Left ventricle myocardium inferior (tissue), 1 donor: ENCODE measurements around the gene POLE. TPM values are rescaled to one million over a fixed set of nuclear protein-coding genes. Genes with fewer than 3 reads are reported as not detected.

Source experiments
- DNase-seq: peaks from one replicate; pipeline ENCODE4 v3.0.0-alpha.2; 2020
- H3K27ac ChIP-seq: fragments of 200-600 bp; replicated peaks from 2 replicates; pipeline ENCODE4 v1.8.0; 2021
- H3K27me3 ChIP-seq: fragments of 200-600 bp; 2 replicates; pipeline ENCODE4 v1.8.0; 2021; ENCODE audit warnings: low read depth
- H3K36me3 ChIP-seq: fragments of 200-600 bp; 2 replicates; pipeline ENCODE4 v1.8.0; 2021
- H3K4me1 ChIP-seq: fragments of 200-600 bp; 2 replicates; pipeline ENCODE4 v1.8.0; 2021
- H3K4me3 ChIP-seq: fragments of 200-600 bp; 2 replicates; pipeline ENCODE4 v1.8.0; 2021; ENCODE audit warnings: mild to moderate bottlenecking, moderate library complexity
- H3K9me3 ChIP-seq: fragments of 200-600 bp; replicated peaks from 2 replicates; pipeline ENCODE4 v1.8.0; 2021
- CTCF ChIP-seq: fragments of 200-600 bp; IDR thresholded peaks from 2 replicates; pipeline ENCODE4 v1.8.0; 2021; ENCODE audit warnings: antibody characterized with exemption, mild to moderate bottlenecking, borderline replicate concordance
- intact Hi-C: fragments of 100-400 bp; cut with micrococcal nuclease; formaldehyde crosslinking; loops from one replicate; pipeline ENCODE4 v1.11.0; 2022
- total RNA-seq: library from RNA; stranded (reverse); fragmentation: NEBNext Ultra II Directional; extraction: Animal tissue kit (Norgen Biotek cat#: 25700); gene quantifications from one replicate; pipeline ENCODE4 v1.2.1, GENCODE V29; 2021
- donor health status: DM: no; HTN: yes; CAD: no; lungs with severe emphysema.

The POLE gene
- total RNA-seq, 1 donor from 2014 or later = 9.0 TPM

GRCh38 chr12:132657004-132657727 lies 30.0 kb downstream of the POLE start:
- no peak for TF ChIP-seq CTCF
- Histone ChIP-seq H3K27me3 (no peaks in the 10 kb centered on the region), H3K4me3 (no peak overlapping the region), H3K36me3 (peaks cover 95% of the 10 kb centered on the region), H3K9me3 (no peaks in the 10 kb centered on the region), H3K4me1 (no peaks in the 10 kb centered on the region), H3K27ac (no peak overlapping the region)
- DNase-seq = no peak
- intact Hi-C loops = no loop called here

GRCh38 chr12:132653567-132654290 lies 33.4 kb downstream of the POLE start:
- TF ChIP-seq CTCF = no peak
- Histone ChIP-seq H3K4me1 (no peaks in the 10 kb centered on the region), H3K27ac (no peak overlapping the region), H3K4me3 (no peak overlapping the region), H3K27me3 (no peaks in the 10 kb centered on the region), H3K9me3 (no peaks in the 10 kb centered on the region), H3K36me3 (peaks cover 79% of the 10 kb centered on the region)
- no peak for DNase-seq
- intact Hi-C loops = no loop called here

GRCh38 chr12:132651444-132652100 lies 35.6 kb downstream of the POLE start:
- no peak overlapping the region for H3K4me3 ChIP-seq
- intact Hi-C loops = no loop called here
- no peak overlapping the region for H3K27ac ChIP-seq
- TF ChIP-seq CTCF = no peak
- no peak for DNase-seq
- no peaks in the 10 kb centered on the region for H3K9me3 ChIP-seq
- no peaks in the 10 kb centered on the region for H3K27me3 ChIP-seq
- H3K4me1 ChIP-seq = no peaks in the 10 kb centered on the region
- peaks cover 78% of the 10 kb centered on the region for H3K36me3 ChIP-seq

- H3K27ac ChIP-seq = no peak overlapping the region
- no peak for DNase-seq
- no peaks in the 10 kb centered on the region for H3K9me3 ChIP-seq
- peaks cover 67% of the 10 kb centered on the region for H3K36me3 ChIP-seq
- no peaks in the 10 kb centered on the region for H3K4me1 ChIP-seq
- no peak for TF ChIP-seq CTCF
- intact Hi-C loops = no loop called here
- no peaks in the 10 kb centered on the region for H3K27me3 ChIP-seq
- H3K4me3 ChIP-seq = no peak overlapping the region
These were observed 37.8 kb downstream of the POLE start for GRCh38 chr12:132649226-132649945.

GRCh38 chr12:132648616-132649225 lies 38.4 kb downstream of the POLE start:
- no peak for DNase-seq
- no peak overlapping the region for H3K27ac ChIP-seq
- H3K9me3 ChIP-seq = no peaks in the 10 kb centered on the region
- peaks cover 65% of the 10 kb centered on the region for H3K36me3 ChIP-seq
- intact Hi-C loops = no loop called here
- no peaks in the 10 kb centered on the region for H3K4me1 ChIP-seq
- H3K4me3 ChIP-seq = no peak overlapping the region
- TF ChIP-seq CTCF = no peak
- no peaks in the 10 kb centered on the region for H3K27me3 ChIP-seq
